DOHH2 (cell line): ENCODE data around the gene FCN1.

Source experiments
- H3F3A ChIP-seq: fragments of 200-600 bp; sonication (generic), shearing (Covaris generic); 2 replicates; pipeline ENCODE4 v1.6.0; 2016; ENCODE audit warnings: antibody characterized with exemption, mild to moderate bottlenecking; ENCODE audit not compliant: control insufficient read depth, insufficient read depth
- H3K27ac ChIP-seq: fragments of 200-600 bp; sonication (generic); 2 replicates; pipeline ENCODE4 v1.5.1; 2014; ENCODE audit warnings: low read depth, mild to moderate bottlenecking, low read length, moderate library complexity
- H3K27me3 ChIP-seq: fragments of 200-600 bp; sonication (generic); 2 replicates; pipeline ENCODE4 v1.6.1; 2014; ENCODE audit warnings: mild to moderate bottlenecking, low read length, mixed read lengths; ENCODE audit not compliant: control insufficient read depth
- H3K36me3 ChIP-seq: fragments of 200-600 bp; sonication (generic); 2 replicates; pipeline ENCODE4 v1.6.1; 2014; ENCODE audit warnings: mild to moderate bottlenecking, low read length, moderate library complexity, mixed read lengths; ENCODE audit not compliant: control insufficient read depth
- H3K4me1 ChIP-seq: fragments of 200-600 bp; sonication (generic); 2 replicates; pipeline ENCODE4 v1.6.1; 2014; ENCODE audit warnings: mild to moderate bottlenecking, low read length, mixed read lengths; ENCODE audit not compliant: control insufficient read depth
- H3K4me2 ChIP-seq: fragments of 200-600 bp; sonication (generic); 2 replicates; pipeline ENCODE4 v1.6.0; 2014; ENCODE audit warnings: mild to moderate bottlenecking, low read length, moderate library complexity
- H3K4me3 ChIP-seq: fragments of 200-600 bp; sonication (generic); 2 replicates; pipeline ENCODE4 v1.5.1; 2014; ENCODE audit warnings: mild to moderate bottlenecking, low read length, mixed read lengths
- H3K79me2 ChIP-seq: fragments of 200-600 bp; sonication (generic); 2 replicates; pipeline ENCODE4 v1.6.1; 2014; ENCODE audit warnings: mild to moderate bottlenecking, low read length, mixed read lengths; ENCODE audit not compliant: control insufficient read depth
- H3K9me2 ChIP-seq: fragments of 200-600 bp; sonication (generic); replicated peaks from 2 replicates; pipeline ENCODE4 v1.6.1; 2014; ENCODE audit warnings: mild to moderate bottlenecking, low read length, mixed read lengths; ENCODE audit not compliant: control insufficient read depth
- H3K9me3 ChIP-seq: fragments of 200-600 bp; sonication (generic); 2 replicates; pipeline ENCODE4 v1.6.1; 2014; ENCODE audit warnings: antibody characterized with exemption, low read length, mixed read lengths; ENCODE audit not compliant: control insufficient read depth, insufficient read depth
- H4K20me1 ChIP-seq: fragments of 200-600 bp; sonication (generic); 2 replicates; pipeline ENCODE4 v1.6.0; 2014; ENCODE audit warnings: low read depth, mild to moderate bottlenecking, antibody characterized with exemption, low read length, moderate library complexity; ENCODE audit not compliant: control insufficient read depth, insufficient read depth
- EZH2phosphoT487 ChIP-seq: fragments of 200-600 bp; sonication (generic); IDR thresholded peaks from 2 replicates; pipeline ENCODE4 v1.6.1; 2017; ENCODE audit warnings: borderline replicate concordance, mild to moderate bottlenecking, antibody characterized with exemption, low read length, moderate library complexity, mixed read lengths
- TF ChIP-seq, protein P1 (sequence below): fragments of 200-600 bp; sonication (generic); IDR thresholded peaks from one replicate; pipeline ENCODE4 v1.5.1; 2014; ENCODE audit warnings: antibody characterized with exemption, mild to moderate bottlenecking, low read depth, low read length; ENCODE audit not compliant: poor library complexity, severe bottlenecking

Gene FCN1

DNA sequence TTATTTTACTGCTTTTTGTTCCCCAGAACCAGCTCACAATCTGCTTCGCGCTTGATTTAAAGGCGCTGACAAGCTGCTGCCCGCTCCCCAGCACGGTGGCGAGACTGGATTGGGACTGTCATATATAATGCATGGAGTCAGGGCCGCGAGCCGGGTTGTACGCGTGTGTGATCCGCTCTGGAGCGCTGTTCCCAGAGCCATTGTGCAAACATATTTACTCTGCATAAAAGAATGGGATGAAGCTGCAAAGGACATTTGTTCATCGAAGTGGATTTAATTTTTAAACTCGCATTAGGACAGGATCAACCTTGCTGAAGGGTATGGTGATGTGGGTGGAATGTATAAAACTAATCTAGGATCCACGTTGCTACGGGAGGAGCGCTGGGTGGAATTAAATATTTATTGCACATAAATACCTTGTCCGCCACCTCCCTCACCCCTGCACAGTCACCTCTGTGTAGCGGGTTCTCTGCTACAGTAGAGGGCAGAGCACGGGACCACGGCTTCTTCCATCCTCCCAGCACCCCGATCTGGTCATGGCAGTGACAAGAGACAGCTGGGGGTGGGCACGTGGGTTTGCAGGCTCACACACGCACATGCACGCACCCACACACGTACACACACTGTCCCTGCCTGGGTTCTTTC is 18.1 kb upstream of the FCN1 start:
- no peaks in the 10 kb centered on the region for H4K20me1 ChIP-seq
- H3K27ac ChIP-seq = peak overlapping the region; percentile 91
- H3K79me2 ChIP-seq = no peaks in the 10 kb centered on the region
- H3K4me2 ChIP-seq = peak overlapping the region; percentile 87
- no peaks in the 10 kb centered on the region for H3K27me3 ChIP-seq
- H3F3A ChIP-seq = peaks cover 12% of the 10 kb centered on the region; the same call in 1 of the 2 replicates
- TF ChIP-seq, protein P1, sequence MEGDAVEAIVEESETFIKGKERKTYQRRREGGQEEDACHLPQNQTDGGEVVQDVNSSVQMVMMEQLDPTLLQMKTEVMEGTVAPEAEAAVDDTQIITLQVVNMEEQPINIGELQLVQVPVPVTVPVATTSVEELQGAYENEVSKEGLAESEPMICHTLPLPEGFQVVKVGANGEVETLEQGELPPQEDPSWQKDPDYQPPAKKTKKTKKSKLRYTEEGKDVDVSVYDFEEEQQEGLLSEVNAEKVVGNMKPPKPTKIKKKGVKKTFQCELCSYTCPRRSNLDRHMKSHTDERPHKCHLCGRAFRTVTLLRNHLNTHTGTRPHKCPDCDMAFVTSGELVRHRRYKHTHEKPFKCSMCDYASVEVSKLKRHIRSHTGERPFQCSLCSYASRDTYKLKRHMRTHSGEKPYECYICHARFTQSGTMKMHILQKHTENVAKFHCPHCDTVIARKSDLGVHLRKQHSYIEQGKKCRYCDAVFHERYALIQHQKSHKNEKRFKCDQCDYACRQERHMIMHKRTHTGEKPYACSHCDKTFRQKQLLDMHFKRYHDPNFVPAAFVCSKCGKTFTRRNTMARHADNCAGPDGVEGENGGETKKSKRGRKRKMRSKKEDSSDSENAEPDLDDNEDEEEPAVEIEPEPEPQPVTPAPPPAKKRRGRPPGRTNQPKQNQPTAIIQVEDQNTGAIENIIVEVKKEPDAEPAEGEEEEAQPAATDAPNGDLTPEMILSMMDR = no peak
- no peak for TF ChIP-seq EZH2phosphoT487
- H3K36me3 ChIP-seq = no peaks in the 10 kb centered on the region
- H3K4me3 ChIP-seq = peak overlapping the region; percentile 62
- H3K9me3 ChIP-seq = no peaks in the 10 kb centered on the region; the same call in 1 of the 2 replicates
- no peaks in the 10 kb centered on the region for H3K9me2 ChIP-seq
- peaks cover 72% of the 10 kb centered on the region for H3K4me1 ChIP-seq

DNA sequence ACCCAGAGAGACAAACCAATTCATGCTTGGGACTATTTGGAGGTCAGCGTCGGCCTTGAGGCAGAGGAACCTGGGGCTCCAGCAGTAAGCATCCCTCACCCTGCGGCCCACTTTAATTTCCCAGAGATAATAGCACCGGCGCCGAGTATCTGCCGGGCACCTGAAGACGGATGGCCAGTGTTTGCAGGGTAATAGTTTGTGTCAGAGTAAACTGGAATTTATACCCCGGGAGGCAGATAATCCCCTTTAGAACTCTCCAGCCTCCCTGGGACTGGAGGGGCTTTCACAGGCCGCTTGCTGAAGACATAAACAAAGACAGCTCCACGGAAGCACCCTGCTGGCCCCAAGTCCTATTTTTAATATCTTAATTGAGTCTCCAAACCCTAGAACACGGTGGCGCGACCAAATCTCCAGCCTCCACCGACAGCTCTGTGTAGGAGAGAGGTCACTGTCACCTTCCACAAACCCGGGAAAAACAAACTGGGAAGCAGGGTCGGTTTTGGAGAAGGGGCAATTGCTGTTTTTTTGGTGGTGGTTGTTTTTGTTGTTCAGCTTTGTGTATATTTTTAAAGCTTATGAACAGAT is 17.4 kb upstream of the FCN1 start:
- Histone ChIP-seq H3F3A (peaks cover 12% of the 10 kb centered on the region; the same call in 1 of the 2 replicates), H3K4me1 (peaks cover 77% of the 10 kb centered on the region), H3K9me2 (no peaks in the 10 kb centered on the region), H3K4me3 (peak overlapping the region; percentile 62), H3K36me3 (no peaks in the 10 kb centered on the region), H3K9me3 (no peaks in the 10 kb centered on the region; the same call in 1 of the 2 replicates), H4K20me1 (no peaks in the 10 kb centered on the region), H3K27me3 (no peaks in the 10 kb centered on the region), H3K79me2 (no peaks in the 10 kb centered on the region), H3K4me2 (peak overlapping the region; percentile 87), H3K27ac (peak overlapping the region; percentile 91)
- no peak for TF ChIP-seq EZH2phosphoT487

DNA sequence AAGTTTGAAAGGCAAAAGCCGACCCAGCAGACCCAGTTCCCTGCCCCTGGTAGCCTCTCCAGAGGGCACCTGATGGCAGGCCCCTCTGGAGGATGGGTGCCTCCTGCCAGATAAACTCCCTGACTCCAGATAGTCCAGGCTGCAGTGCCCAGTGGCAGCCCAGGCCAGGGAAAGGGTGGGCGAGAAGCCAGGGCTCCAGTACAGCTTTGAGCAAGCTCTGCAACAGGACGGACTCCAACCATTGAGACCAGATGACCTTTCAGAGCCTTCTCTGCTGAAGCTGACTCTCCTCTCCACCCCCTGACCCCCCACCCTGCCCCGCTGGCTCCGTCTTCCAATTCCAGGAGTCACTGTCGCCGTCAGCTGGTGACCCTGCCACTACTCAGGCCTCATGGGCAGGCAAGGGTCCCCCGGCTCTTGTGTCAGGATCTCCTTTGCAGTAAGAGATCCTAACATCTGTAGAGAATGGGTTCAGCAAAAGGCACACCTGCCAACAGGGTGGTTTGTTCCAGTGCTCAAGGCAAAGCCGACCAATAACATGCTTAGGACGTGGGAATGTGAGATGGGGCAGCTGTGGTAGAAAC is 15.5 kb upstream of the FCN1 start:
- no peaks in the 10 kb centered on the region for H4K20me1 ChIP-seq
- H3K27me3 ChIP-seq = no peaks in the 10 kb centered on the region
- H3K9me3 ChIP-seq = no peaks in the 10 kb centered on the region; the same call in 1 of the 2 replicates
- peaks cover 94% of the 10 kb centered on the region for H3K4me1 ChIP-seq
- H3K27ac ChIP-seq = peak overlapping the region; percentile 83
- no peaks in the 10 kb centered on the region for H3K36me3 ChIP-seq
- peak overlapping the region; percentile 73; the same call in 1 of the 2 replicates for H3K4me3 ChIP-seq
- no peaks in the 10 kb centered on the region for H3K9me2 ChIP-seq
- H3K4me2 ChIP-seq = peak overlapping the region; percentile 93
- no peak for TF ChIP-seq EZH2phosphoT487
- TF ChIP-seq, protein P1 = no peak
- peaks cover 12% of the 10 kb centered on the region; the same call in 1 of the 2 replicates for H3F3A ChIP-seq
- H3K79me2 ChIP-seq = no peaks in the 10 kb centered on the region
